Endothelial cell (in vitro differentiated cells): ENCODE results near the gene SLC35B4. TPM values are rescaled to one million over a fixed set of nuclear protein-coding genes. Genes with fewer than 3 reads are reported as not detected.

Experiments used
- DNase-seq: peaks from one replicate; pipeline ENCODE4 v3.0.0; 2021; ENCODE audit warnings: low spot score
- H3K27ac Mint-ChIP-seq: one replicate; pipeline ENCODE4 v1.8.0; 2021; ENCODE audit warnings: mixed read lengths, inconsistent platforms; ENCODE audit not compliant: unreplicated experiment
- H3K27me3 Mint-ChIP-seq: one replicate; pipeline ENCODE4 v1.8.0; 2021; ENCODE audit warnings: mild to moderate bottlenecking, moderate library complexity, mixed read lengths, inconsistent platforms; ENCODE audit not compliant: unreplicated experiment
- H3K36me3 Mint-ChIP-seq: one replicate; pipeline ENCODE4 v1.8.0; 2021; ENCODE audit warnings: mild to moderate bottlenecking, low read depth, mixed read lengths, inconsistent platforms; ENCODE audit not compliant: unreplicated experiment
- H3K4me1 Mint-ChIP-seq: one replicate; pipeline ENCODE4 v1.8.0; 2021; ENCODE audit warnings: mild to moderate bottlenecking, mixed read lengths, inconsistent platforms; ENCODE audit not compliant: unreplicated experiment
- H3K4me3 Mint-ChIP-seq: one replicate; pipeline ENCODE4 v1.8.0; 2021; ENCODE audit warnings: mild to moderate bottlenecking, mixed read lengths, inconsistent platforms; ENCODE audit not compliant: unreplicated experiment
- H3K9me3 Mint-ChIP-seq: one replicate; pipeline ENCODE4 v1.8.0; 2021; ENCODE audit warnings: mixed read lengths, inconsistent platforms; ENCODE audit not compliant: unreplicated experiment
- CTCF ChIP-seq: fragments of 200-600 bp; sonication (generic); IDR thresholded peaks from one replicate; pipeline ENCODE4 v1.5.0; 2021; ENCODE audit warnings: antibody characterized with exemption; ENCODE audit not compliant: unreplicated experiment
- total RNA-seq: library from RNA; stranded (reverse); fragmentation: NEBNext Ultra II Directional; extraction: Animal tissue kit (Norgen Biotek cat#: 25700); gene quantifications from one replicate; pipeline ENCODE4 v1.2.1, GENCODE V29; 2021; ENCODE audit not compliant: unreplicated experiment

Gene SLC35B4
- total RNA-seq, 1 donor from 2014 or later: 34.0 TPM

- peaks cover 16% of the 10 kb centered on the region for H3K36me3 Mint-ChIP-seq
- H3K4me3 Mint-ChIP-seq: no peak overlapping the region
- H3K9me3 Mint-ChIP-seq: no peaks in the 10 kb centered on the region
- H3K27ac Mint-ChIP-seq: no peak overlapping the region
- no peak for DNase-seq
- peaks cover 31% of the 10 kb centered on the region for H3K4me1 Mint-ChIP-seq
- peaks cover 1% of the 10 kb centered on the region for H3K27me3 Mint-ChIP-seq
- no peak for TF ChIP-seq CTCF
Measured at GRCh38 chr7:134289841-134290240, 26.9 kb downstream of the SLC35B4 start.

- Mint-ChIP-seq H3K4me1 (peaks cover 32% of the 10 kb centered on the region), H3K27me3 (peaks cover 1% of the 10 kb centered on the region), H3K27ac (no peak overlapping the region), H3K4me3 (no peak overlapping the region), H3K9me3 (no peaks in the 10 kb centered on the region), H3K36me3 (peaks cover 12% of the 10 kb centered on the region)
- TF ChIP-seq CTCF: no peak
- no peak for DNase-seq
Measured at GRCh38 chr7:134289423-134289822, 27.3 kb downstream of the SLC35B4 start.

GRCh38 chr7:134287916-134288659 lies 28.6 kb downstream of the SLC35B4 start:
- H3K27me3 Mint-ChIP-seq: peaks cover 1% of the 10 kb centered on the region
- no peak for DNase-seq
- H3K4me1 Mint-ChIP-seq: peaks cover 32% of the 10 kb centered on the region
- peak overlapping the region; percentile 88 for H3K27ac Mint-ChIP-seq
- no peak for TF ChIP-seq CTCF
- peak overlapping the region; percentile 23 for H3K4me3 Mint-ChIP-seq
- H3K36me3 Mint-ChIP-seq: peaks cover 8% of the 10 kb centered on the region
- no peaks in the 10 kb centered on the region for H3K9me3 Mint-ChIP-seq

- H3K36me3 Mint-ChIP-seq: peaks cover 4% of the 10 kb centered on the region
- H3K9me3 Mint-ChIP-seq: no peaks in the 10 kb centered on the region
- no peak overlapping the region for H3K27ac Mint-ChIP-seq
- H3K27me3 Mint-ChIP-seq: peaks cover 1% of the 10 kb centered on the region
- no peak overlapping the region for H3K4me3 Mint-ChIP-seq
- H3K4me1 Mint-ChIP-seq: peaks cover 32% of the 10 kb centered on the region
- no peak for TF ChIP-seq CTCF
- no peak for DNase-seq
Measured at GRCh38 chr7:134284952-134285351, 31.8 kb downstream of the SLC35B4 start.

- H3K4me1 Mint-ChIP-seq: peaks cover 28% of the 10 kb centered on the region
- no peak overlapping the region for H3K27ac Mint-ChIP-seq
- peaks cover 4% of the 10 kb centered on the region for H3K36me3 Mint-ChIP-seq
- TF ChIP-seq CTCF: no peak
- H3K27me3 Mint-ChIP-seq: peaks cover 1% of the 10 kb centered on the region
- DNase-seq: no peak
- no peak overlapping the region for H3K4me3 Mint-ChIP-seq
- H3K9me3 Mint-ChIP-seq: no peaks in the 10 kb centered on the region
Measured at GRCh38 chr7:134284011-134284410, 32.7 kb downstream of the SLC35B4 start.
